Osteocyte (in vitro differentiated cells): ENCODE data around the gene NAPEPLD. TPM values are rescaled to one million over a fixed set of nuclear protein-coding genes. Genes with fewer than 3 reads are reported as not detected.

Experiments used
- DNase-seq: peaks from one replicate; pipeline ENCODE4 v3.0.0; 2021; ENCODE audit warnings: mixed read lengths; ENCODE audit not compliant: unreplicated experiment; ENCODE audit errors: extremely low spot score
- H3K27ac Mint-ChIP-seq: one replicate; pipeline ENCODE4 v1.8.0; 2021; ENCODE audit warnings: mild to moderate bottlenecking, mixed read lengths; ENCODE audit not compliant: unreplicated experiment
- H3K27me3 Mint-ChIP-seq: one replicate; pipeline ENCODE4 v1.8.0; 2021; ENCODE audit warnings: mixed read lengths; ENCODE audit not compliant: unreplicated experiment
- H3K36me3 Mint-ChIP-seq: one replicate; pipeline ENCODE4 v1.8.0; 2021; ENCODE audit warnings: mixed read lengths; ENCODE audit not compliant: unreplicated experiment
- H3K4me1 Mint-ChIP-seq: one replicate; pipeline ENCODE4 v1.8.0; 2021; ENCODE audit warnings: mixed read lengths; ENCODE audit not compliant: unreplicated experiment
- H3K4me3 Mint-ChIP-seq: one replicate; pipeline ENCODE4 v1.8.0; 2021; ENCODE audit warnings: mild to moderate bottlenecking, moderate library complexity, mixed read lengths; ENCODE audit not compliant: unreplicated experiment
- H3K9me3 Mint-ChIP-seq: one replicate; pipeline ENCODE4 v1.8.0; 2021; ENCODE audit warnings: mixed read lengths; ENCODE audit not compliant: unreplicated experiment
- total RNA-seq: library from RNA; stranded (reverse); gene quantifications from 2 replicates; pipeline ENCODE4 v1.2.1, GENCODE V29; 2021
- TF ChIP-seq, protein P1 (sequence below): fragments of 200-600 bp; sonication (generic); IDR thresholded peaks from 2 replicates; pipeline ENCODE4 v1.5.0; 2021; ENCODE audit warnings: antibody characterized with exemption, mild to moderate bottlenecking, moderate library complexity

The NAPEPLD gene
- total RNA-seq, 1 donor from 2014 or later = 11.6 TPM

DNA sequence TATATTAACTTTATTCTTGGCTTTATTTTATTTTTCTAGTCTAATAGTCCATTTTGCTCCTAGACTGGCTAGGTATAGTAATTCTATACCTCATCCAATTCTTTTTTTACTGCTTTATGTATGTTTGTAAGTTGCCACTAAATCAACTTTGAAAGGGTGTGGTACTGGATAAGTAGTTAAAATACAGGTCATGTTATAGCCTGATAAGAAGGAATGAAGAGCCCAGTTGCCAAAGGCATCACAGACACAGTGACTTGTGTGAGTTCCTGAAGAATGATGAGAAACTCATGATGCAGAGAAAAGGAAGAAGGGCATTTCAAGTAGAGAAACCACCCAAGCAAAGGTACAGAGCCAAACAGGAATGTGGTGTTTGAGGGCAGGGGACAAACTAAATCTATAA is 27.3 kb downstream of the NAPEPLD start:
- Mint-ChIP-seq H3K4me3 (no peak overlapping the region), H3K9me3 (no peaks in the 10 kb centered on the region), H3K27ac (no peak overlapping the region), H3K4me1 (peaks cover 8% of the 10 kb centered on the region), H3K27me3 (no peaks in the 10 kb centered on the region), H3K36me3 (peaks cover 17% of the 10 kb centered on the region)
- TF ChIP-seq, protein P1, sequence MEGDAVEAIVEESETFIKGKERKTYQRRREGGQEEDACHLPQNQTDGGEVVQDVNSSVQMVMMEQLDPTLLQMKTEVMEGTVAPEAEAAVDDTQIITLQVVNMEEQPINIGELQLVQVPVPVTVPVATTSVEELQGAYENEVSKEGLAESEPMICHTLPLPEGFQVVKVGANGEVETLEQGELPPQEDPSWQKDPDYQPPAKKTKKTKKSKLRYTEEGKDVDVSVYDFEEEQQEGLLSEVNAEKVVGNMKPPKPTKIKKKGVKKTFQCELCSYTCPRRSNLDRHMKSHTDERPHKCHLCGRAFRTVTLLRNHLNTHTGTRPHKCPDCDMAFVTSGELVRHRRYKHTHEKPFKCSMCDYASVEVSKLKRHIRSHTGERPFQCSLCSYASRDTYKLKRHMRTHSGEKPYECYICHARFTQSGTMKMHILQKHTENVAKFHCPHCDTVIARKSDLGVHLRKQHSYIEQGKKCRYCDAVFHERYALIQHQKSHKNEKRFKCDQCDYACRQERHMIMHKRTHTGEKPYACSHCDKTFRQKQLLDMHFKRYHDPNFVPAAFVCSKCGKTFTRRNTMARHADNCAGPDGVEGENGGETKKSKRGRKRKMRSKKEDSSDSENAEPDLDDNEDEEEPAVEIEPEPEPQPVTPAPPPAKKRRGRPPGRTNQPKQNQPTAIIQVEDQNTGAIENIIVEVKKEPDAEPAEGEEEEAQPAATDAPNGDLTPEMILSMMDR = no peak
- DNase-seq = no peak

DNA sequence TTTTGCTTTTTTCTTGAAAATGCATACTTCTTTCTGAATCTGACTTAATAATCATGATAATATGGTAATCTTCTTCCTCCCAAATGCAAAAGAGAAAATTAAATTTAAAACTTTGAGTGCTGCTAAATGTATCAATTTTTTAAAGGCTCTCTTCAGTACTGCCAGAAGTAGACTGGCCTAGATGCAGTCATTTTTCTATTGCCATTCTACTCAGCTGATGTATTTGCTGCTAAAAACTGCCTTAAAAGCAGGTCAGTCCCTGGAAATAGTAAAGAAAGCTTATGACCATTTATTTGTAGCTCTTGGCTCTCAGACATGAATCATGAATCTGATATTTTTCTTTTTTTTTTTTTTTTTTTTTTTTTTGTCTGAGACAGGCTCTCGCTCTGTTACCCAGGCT is 28.5 kb downstream of the NAPEPLD start:
- TF ChIP-seq, protein P1 = no peak

DNA sequence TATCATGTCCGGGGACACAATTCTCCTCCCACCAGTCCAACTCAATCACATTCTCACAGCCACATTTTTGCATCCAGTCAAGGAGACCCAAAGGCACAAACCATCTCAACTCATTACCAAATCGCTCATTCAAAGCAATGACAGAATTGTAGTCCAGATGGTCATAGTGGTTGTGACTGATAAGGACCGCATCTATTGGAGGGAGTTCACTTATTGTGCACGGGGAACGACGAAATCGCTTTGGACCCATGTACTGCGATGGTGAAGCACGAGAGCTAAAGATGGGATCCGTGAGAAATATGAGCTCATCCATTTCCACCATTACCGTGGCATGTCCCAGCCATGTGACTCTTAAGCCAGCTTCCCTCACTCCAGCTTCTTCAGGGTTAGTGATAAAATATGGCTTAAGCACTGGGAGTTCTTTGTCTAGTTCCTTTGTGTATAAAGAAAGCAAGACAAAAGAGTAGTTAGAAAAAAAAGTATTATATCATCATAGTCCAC is 29.1 kb downstream of the NAPEPLD start:
- Mint-ChIP-seq H3K9me3 (no peaks in the 10 kb centered on the region), H3K4me3 (no peak overlapping the region), H3K27ac (no peak overlapping the region), H3K36me3 (peaks cover 12% of the 10 kb centered on the region), H3K4me1 (peaks cover 8% of the 10 kb centered on the region), H3K27me3 (no peaks in the 10 kb centered on the region)
- DNase-seq = no peak
- TF ChIP-seq, protein P1 = no peak

More for the DNA sequence above, 28.5 kb downstream of the NAPEPLD start:
- no peaks in the 10 kb centered on the region for H3K9me3 Mint-ChIP-seq
- H3K36me3 Mint-ChIP-seq = peaks cover 12% of the 10 kb centered on the region
- no peak overlapping the region for H3K4me3 Mint-ChIP-seq
- no peaks in the 10 kb centered on the region for H3K27me3 Mint-ChIP-seq
- peaks cover 8% of the 10 kb centered on the region for H3K4me1 Mint-ChIP-seq
- H3K27ac Mint-ChIP-seq = peak overlapping the region; percentile 34
- no peak for DNase-seq

DNA sequence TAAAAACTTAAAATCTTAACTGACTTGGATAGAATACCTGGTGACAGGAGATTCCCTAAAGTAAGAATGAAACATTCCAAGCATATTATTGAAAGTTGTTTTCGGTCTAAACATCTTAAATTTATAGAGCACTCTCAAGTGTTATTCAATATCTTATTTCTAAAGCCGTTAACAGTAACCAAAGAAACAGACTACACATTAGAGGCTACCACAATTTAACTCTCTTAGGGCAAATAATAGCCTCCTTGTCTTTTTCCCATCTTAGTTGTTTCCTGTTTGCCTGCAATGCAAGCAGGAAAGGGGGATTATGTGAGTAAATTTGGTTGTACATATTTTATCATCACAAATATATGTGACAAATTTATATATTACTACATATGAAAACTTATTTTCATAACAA is 31.4 kb downstream of the NAPEPLD start:
- no peak for DNase-seq
- TF ChIP-seq, protein P1 = no peak
- H3K9me3 Mint-ChIP-seq = no peaks in the 10 kb centered on the region
- no peak overlapping the region for H3K4me3 Mint-ChIP-seq
- no peaks in the 10 kb centered on the region for H3K27me3 Mint-ChIP-seq
- peaks cover 14% of the 10 kb centered on the region for H3K4me1 Mint-ChIP-seq
- H3K36me3 Mint-ChIP-seq = peaks cover 15% of the 10 kb centered on the region
- no peak overlapping the region for H3K27ac Mint-ChIP-seq

DNA sequence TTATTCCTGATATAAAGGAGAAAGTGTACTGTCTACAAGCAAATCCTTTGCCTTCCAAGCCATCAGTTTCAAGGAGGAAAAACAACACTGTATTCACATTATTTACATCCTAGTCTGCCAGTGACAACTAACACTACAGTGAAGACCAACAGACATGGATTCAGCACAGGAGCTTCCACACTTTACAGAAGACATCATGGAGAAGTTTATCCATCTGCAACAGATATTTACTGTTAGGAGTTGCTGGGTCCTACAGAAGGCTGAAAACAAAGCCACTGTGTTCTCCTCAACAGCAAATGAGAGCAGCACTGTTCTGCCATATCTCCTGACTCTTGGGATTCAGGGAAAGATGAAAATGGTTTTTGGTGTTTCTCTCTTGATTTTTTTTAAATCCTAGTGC is 31.9 kb downstream of the NAPEPLD start:
- DNase-seq = no peak
- Mint-ChIP-seq H3K36me3 (peaks cover 12% of the 10 kb centered on the region), H3K27ac (no peak overlapping the region), H3K27me3 (no peaks in the 10 kb centered on the region), H3K4me1 (peaks cover 14% of the 10 kb centered on the region), H3K9me3 (no peaks in the 10 kb centered on the region), H3K4me3 (no peak overlapping the region)
- TF ChIP-seq, protein P1 = no peak
